HepG2 (cell line): ENCODE results near the gene EEF2. TPM values are rescaled to one million over a fixed set of nuclear protein-coding genes. Genes with fewer than 3 reads are reported as not detected.

Source experiments
- ATAC-seq: fragments of 200-7000 bp; cut with Tn5 transposase; 3 replicates; pipeline ENCODE4 v1.9.1; 2020; ENCODE audit warnings: mild to moderate bottlenecking, moderate library complexity
- BruUV-seq: library from RNA; stranded (reverse); fragments of 400-500 nt; replicated peaks from 2 replicates; lab custom pipeline; 2021; lab: Mats Ljungman, UMichigan
- CTCF ChIA-PET: fragments of 300-600 bp; formaldehyde crosslinking; extraction: SDS; loops from one replicate; lab custom pipeline; 2021; ENCODE audit warnings: low total read pairs, inconsistent platforms, low intra/inter-chr PET ratio; lab: Yijun Ruan, JAX
- POLR2A ChIA-PET: fragments of 350-600 bp; sonication (Branson Sonifier 250); formaldehyde crosslinking; loops from one replicate; lab custom pipeline; 2020; ENCODE audit warnings: antibody characterized with exemption, inconsistent platforms; lab: Yijun Ruan, JAX
- DNase-seq: peaks from one replicate; pipeline ENCODE4 v3.0.0-alpha.2; 2015; ENCODE audit warnings: low spot score
- FAIRE-seq: peaks from 3 replicates; lab custom pipeline; 2011; peaks lifted over from hg19 to GRCh38; lab: Jason Lieb, UNC
- H2AFZ ChIP-seq: one replicate; pipeline ENCODE4 v1.6.1; 2011; ENCODE audit warnings: low read length, inconsistent platforms
- H3K27ac ChIP-seq: fragments of 300-600 bp; 3 replicates; pipeline ENCODE4 v1.8.0; 2011; ENCODE audit warnings: mixed run types, mild to moderate bottlenecking, mixed read lengths, low read length, inconsistent platforms; ENCODE audit not compliant: insufficient read depth; ENCODE audit errors: extremely low read length
- H3K27me3 ChIP-seq, 2 experiments: fragments of 200-600 bp in 1 of 2; 2 replicates in 1 of 2; 3 replicates in 1 of 2; pipeline versions ENCODE4 v1.6.0 to v1.8.0; 2011; ENCODE audit warnings: low read length in 2 of 2, mild to moderate bottlenecking in 2 of 2, moderate library complexity in 2 of 2, inconsistent platforms in 1 of 2; ENCODE audit not compliant: insufficient read depth in 2 of 2, control insufficient read depth in 1 of 2
- H3K36me3 ChIP-seq, 2 experiments: fragments of 200-600 bp in 1 of 2; replicated peaks in 1 of 2; 2 replicates in 1 of 2; 3 replicates in 1 of 2; pipeline versions ENCODE4 v1.5.1 to v1.8.0; 2011; ENCODE audit warnings: low read length in 2 of 2, inconsistent platforms in 1 of 2; ENCODE audit not compliant: insufficient read depth in 2 of 2, control insufficient read depth in 1 of 2
- H3K4me1 ChIP-seq: 2 replicates; pipeline ENCODE4 v1.5.1; 2012; ENCODE audit warnings: low read length, inconsistent platforms; ENCODE audit not compliant: insufficient read depth
- H3K4me2 ChIP-seq: 2 replicates; pipeline ENCODE4 v1.6.0; 2011; ENCODE audit warnings: low read depth, low read length, inconsistent platforms
- H3K4me3 ChIP-seq, 3 experiments: fragments of 200-600 bp in 1 of 3; sonication (generic), shearing (Covaris generic) in 1 of 3; replicated peaks in 1 of 3; 2 replicates each; pipeline ENCODE4 v1.5.1; 2011 to 2016; ENCODE audit warnings: low read length in 3 of 3, inconsistent platforms in 2 of 3, low read depth in 2 of 3, mild to moderate bottlenecking in 2 of 3, control low read depth in 1 of 3, mixed read lengths in 1 of 3; ENCODE audit not compliant: insufficient read depth in 1 of 3
- H3K79me2 ChIP-seq: one replicate; pipeline ENCODE4 v1.6.1; 2011; ENCODE audit warnings: low read length, inconsistent platforms; ENCODE audit not compliant: insufficient read depth
- H3K9ac ChIP-seq: 2 replicates; pipeline ENCODE4 v1.6.0; 2011; ENCODE audit warnings: mild to moderate bottlenecking, low read depth, low read length, inconsistent platforms; ENCODE audit not compliant: insufficient read depth
- H3K9me3 ChIP-seq: 2 replicates; pipeline ENCODE4 v1.5.1; 2012; ENCODE audit warnings: mild to moderate bottlenecking, low read length
- H4K20me1 ChIP-seq: 2 replicates; pipeline ENCODE4 v1.6.0; 2011; ENCODE audit warnings: inconsistent platforms, mild to moderate bottlenecking, low read length, moderate library complexity; ENCODE audit not compliant: insufficient read depth
- AGO2 ChIP-seq: fragments of 200-400 bp; formaldehyde crosslinking; optimal IDR thresholded peaks from 2 replicates; pipeline ENCODE3; 2017; ENCODE audit warnings: mild to moderate bottlenecking, low read depth, low read length, moderate library complexity
- ARNT2 ChIP-seq: sonication (generic); formaldehyde crosslinking; IDR thresholded peaks from 2 replicates; pipeline ENCODE4 v1.8.0; 2022; ENCODE audit warnings: mild to moderate bottlenecking, low read depth, missing genetic modification reagents, moderate library complexity
- KLF13 ChIP-seq: sonication (generic); formaldehyde crosslinking; IDR thresholded peaks from 2 replicates; pipeline ENCODE4 v1.4.0; 2020; ENCODE audit warnings: mild to moderate bottlenecking, missing genetic modification reagents
- MNT ChIP-seq: fragments of 450-650 bp; IDR thresholded peaks from 2 replicates; pipeline ENCODE4 v1.6.1; 2016
- NFE2L2 ChIP-seq: fragments of 150-350 bp; IDR thresholded peaks from 2 replicates; pipeline ENCODE4 v1.6.1; 2014; ENCODE audit warnings: low read length
- POGZ ChIP-seq: sonication (generic); formaldehyde crosslinking; IDR thresholded peaks from 2 replicates; pipeline ENCODE4 v1.4.0; 2020; ENCODE audit warnings: mild to moderate bottlenecking, missing genetic modification reagents
- RBFOX2 ChIP-seq: fragments of 200-400 bp; formaldehyde crosslinking; IDR thresholded peaks from 2 replicates; pipeline ENCODE4 v1.6.1; 2017; ENCODE audit warnings: low read depth, mild to moderate bottlenecking, low read length
- RFX5 ChIP-seq: IDR thresholded peaks from 2 replicates; pipeline ENCODE4 v1.6.1; 2011; ENCODE audit warnings: low read depth, low read length, improper control_type of control experiment
- TARDBP ChIP-seq: sonication (generic); formaldehyde crosslinking; IDR thresholded peaks from 2 replicates; pipeline ENCODE4 v1.8.0; 2022; ENCODE audit warnings: mild to moderate bottlenecking, missing genetic modification reagents
- TCF7 ChIP-seq: sonication (generic); IDR thresholded peaks from 2 replicates; pipeline ENCODE4 v1.6.1; 2016; ENCODE audit warnings: antibody characterized with exemption, low read depth
- YEATS2 ChIP-seq: sonication (generic); formaldehyde crosslinking; IDR thresholded peaks from 2 replicates; pipeline ENCODE4 v1.4.0; 2020; ENCODE audit warnings: missing genetic modification reagents, borderline replicate concordance
- ZNF329 ChIP-seq: sonication (generic); formaldehyde crosslinking; IDR thresholded peaks from 2 replicates; pipeline ENCODE4 v1.9.0; 2021; ENCODE audit warnings: low read depth, mild to moderate bottlenecking, missing genetic modification reagents
- ZNF367 ChIP-seq: sonication (generic); formaldehyde crosslinking; IDR thresholded peaks from 2 replicates; pipeline ENCODE4 v1.4.0; 2020; ENCODE audit warnings: missing genetic modification reagents, borderline replicate concordance
- ZNF501 ChIP-seq: sonication (generic); formaldehyde crosslinking; IDR thresholded peaks from 2 replicates; pipeline ENCODE4 v1.5.1; 2020; ENCODE audit warnings: mild to moderate bottlenecking, moderate library complexity, missing genetic modification reagents
- ZNF557 ChIP-seq: sonication (generic); formaldehyde crosslinking; IDR thresholded peaks from 2 replicates; pipeline ENCODE4 v1.4.0; 2020; ENCODE audit warnings: missing genetic modification reagents
- ZZZ3 ChIP-seq: sonication (generic); formaldehyde crosslinking; IDR thresholded peaks from 2 replicates; pipeline ENCODE4 v1.4.0; 2020; ENCODE audit warnings: missing genetic modification reagents, mild to moderate bottlenecking, borderline replicate concordance
- whole genome bisulfite sequencing: methylation state at CpG from one replicate; pipeline ENCODE4 v1.1.6; 2017; ENCODE audit warnings: low lambda C conversion rate; 5-methylcytosine and 5-hydroxymethylcytosine counted together
- in situ Hi-C: cut with HindIII; loops from 2 replicates; pipeline ENCODE4 v1.10.0; 2017; ENCODE audit warnings: low pct_unique_long_range_greater_than_20kb; ENCODE audit not compliant: extremely low pct_ligation_motif_present
- intact Hi-C: fragments of 100-400 bp; cut with micrococcal nuclease; formaldehyde crosslinking; loops from one replicate; pipeline ENCODE4 v1.10.0; 2022; ENCODE audit not compliant: unreplicated experiment
- polyA plus RNA-seq, 8 experiments: library from polyadenylated mRNA; depleted of rRNA in 3 of 8; stranded (reverse) in 7 of 8; unstranded in 1 of 8; fragments of >200 nt; fragmentation: Illumina TruSeq in 4 of 8; extraction: Trizol in 4 of 8; gene quantifications; 2 replicates each; pipeline versions ENCODE4 v1.2.1 to v1.2.3, GENCODE V29; 2011 to 2016; ENCODE audit warnings: low read depth in 4 of 8, missing spikeins in 1 of 8, mixed read lengths in 1 of 8; ENCODE audit not compliant: insufficient read depth in 1 of 8
- total RNA-seq, 5 experiments: library from RNA; depleted of rRNA; stranded (reverse); fragments of >200 nt; fragmentation: Illumina TruSeq; extraction: Trizol; gene quantifications; 2 replicates each; pipeline ENCODE4 v1.2.3, GENCODE V29; 2016; ENCODE audit warnings: low read depth in 1 of 5

The EEF2 gene
- total and polyA plus RNA-seq, 2 of the 13 experiments (the other 11 are each of a cell fraction or from before 2014, with no cell fraction given), result 1,441 to 1,777 TPM

DNA sequence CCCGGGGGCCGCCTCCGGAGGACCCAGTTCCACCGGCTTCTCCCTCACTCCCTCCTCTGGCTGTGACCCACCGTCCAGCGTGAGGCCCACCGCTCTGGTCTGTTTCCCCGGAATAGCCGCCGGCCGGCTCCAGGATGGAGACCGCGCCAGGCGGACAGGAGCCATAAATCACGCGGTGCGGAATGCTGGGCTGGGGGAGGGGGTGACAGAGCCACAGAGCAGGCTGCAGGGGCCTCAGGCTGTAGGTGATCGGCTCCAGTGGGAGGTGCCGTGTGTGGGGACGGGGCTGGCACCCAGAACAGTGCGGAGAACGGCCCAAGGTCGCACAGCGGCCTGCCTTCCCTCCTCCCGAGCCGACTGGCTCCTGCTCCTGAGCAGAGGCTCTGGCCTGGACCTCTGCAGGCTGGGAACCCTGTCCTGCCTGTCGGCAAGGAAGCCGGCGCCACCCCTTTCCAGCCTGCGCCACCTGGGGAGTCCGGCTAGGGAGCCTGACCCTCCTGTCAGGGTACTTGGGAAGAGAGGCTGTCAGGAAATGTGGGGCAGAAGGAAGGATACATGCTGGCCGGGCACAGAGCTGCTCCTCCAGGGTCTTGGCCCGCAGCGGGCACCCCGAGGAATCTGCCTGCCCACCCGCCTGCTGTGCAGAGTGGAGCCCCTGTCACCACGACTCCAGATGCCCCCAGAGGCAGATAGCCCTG, 30.6 kb upstream of the EEF2 start:
- Histone ChIP-seq H3K9me3 (no peaks in the 10 kb centered on the region), H3K4me3 (no peak overlapping the region), H3K79me2 (peaks cover 11% of the 10 kb centered on the region), H3K4me1 (no peaks in the 10 kb centered on the region), H3K27ac (no peak overlapping the region), H3K36me3 (peaks cover 22 to 29% of the 10 kb centered on the region in 2 experiments; a peak in 4 of 5 replicates), H4K20me1 (0 out of 2 replicates have a peak, but pooled peaks cover 5% of the 10 kb centered on the region), H2AFZ (no peak overlapping the region), H3K4me2 (no peak overlapping the region), H3K9ac (no peak overlapping the region), H3K27me3 (no peaks in the 10 kb centered on the region)
- no TSS peak for BruUV-seq
- POLR2A ChIA-PET, result no interaction called here
- FAIRE-seq, result no peak
- no peak for DNase-seq
- 96% methylated on average over 26 of the region's 37 CpGs for WGBS
- no peak for TF ChIP-seq ARNT2 (CRISPR knock-in tag)
- no peak for TF ChIP-seq MNT
- peak; percentile 29 for TF ChIP-seq AGO2
- no peak for TF ChIP-seq ZNF501 (CRISPR knock-in tag)
- no peak for TF ChIP-seq TARDBP
- TF ChIP-seq ZNF557, result no peak
- no peak for TF ChIP-seq ZNF329 (CRISPR knock-in tag)
- TF ChIP-seq ZZZ3 (CRISPR knock-in tag), result no peak
- no peak for TF ChIP-seq YEATS2 (CRISPR knock-in tag)
- no peak for TF ChIP-seq KLF13 (CRISPR knock-in tag)
- no peak for TF ChIP-seq POGZ (CRISPR knock-in tag)
- TF ChIP-seq NFE2L2, result no peak
- no peak for TF ChIP-seq TCF7
- no peak for TF ChIP-seq ZNF367 (CRISPR knock-in tag)
- no peak for TF ChIP-seq RFX5
- TF ChIP-seq RBFOX2, result peak; percentile 32; the same call in 1 of the 2 replicates
- in situ Hi-C loops (no loop called here), intact Hi-C loops (no loop called here)
- no peak for ATAC-seq
- CTCF ChIA-PET, result no interaction called here
